GM12872 (cell line): ENCODE results near the gene NKD2.

ENCODE experiments used
- TF ChIP-seq, protein P1 (sequence below): IDR thresholded peaks from 3 replicates; pipeline ENCODE4 v1.5.1; 2011; ENCODE audit warnings: low read depth, mild to moderate bottlenecking, low read length, moderate library complexity; ENCODE audit not compliant: insufficient read depth

The NKD2 gene

DNA sequence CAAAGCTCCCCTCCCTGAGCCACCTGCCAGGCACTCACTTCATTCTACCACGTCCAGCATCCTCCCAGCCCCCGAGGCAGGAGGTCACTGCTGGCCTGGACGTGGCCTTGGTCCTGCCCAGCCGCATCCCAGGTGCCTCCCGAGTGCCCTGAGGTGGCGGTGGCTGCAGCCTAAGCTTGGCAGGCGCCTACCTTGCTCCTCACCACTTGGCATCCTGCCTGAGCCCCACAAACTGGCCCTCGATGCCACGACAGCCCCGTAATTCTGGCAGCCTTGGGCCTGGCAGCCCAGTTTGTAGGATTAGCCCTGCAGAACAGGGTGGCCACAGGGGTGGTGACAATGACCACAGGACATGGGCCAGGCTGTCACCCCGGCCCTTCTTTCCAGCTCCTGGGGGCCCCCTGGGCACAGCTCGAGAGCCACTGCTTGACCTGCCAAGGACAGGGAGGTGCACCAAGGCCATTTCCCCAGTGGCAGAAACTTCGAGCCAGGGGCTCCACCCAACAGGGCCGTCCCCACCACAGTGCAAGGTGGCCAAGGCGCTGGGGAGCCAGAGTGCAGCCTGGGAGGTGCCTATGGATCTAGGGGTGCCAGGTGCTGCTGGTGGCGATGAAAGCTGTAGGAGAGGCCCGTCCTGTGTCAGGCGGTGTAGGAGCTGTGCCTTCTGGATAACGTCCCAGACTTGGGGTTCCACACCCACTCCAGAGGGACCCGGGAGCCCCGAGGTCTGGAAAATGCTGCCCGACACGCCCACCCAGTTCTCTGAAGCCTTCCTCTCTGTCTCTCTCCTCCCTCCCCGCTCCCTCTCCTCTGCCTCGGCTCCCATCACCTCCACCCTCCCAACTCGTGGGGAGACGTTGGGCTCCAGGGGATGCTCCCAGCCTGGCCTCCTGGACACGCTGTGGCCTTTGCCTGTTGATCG is 18.4 kb downstream of the NKD2 start:
- TF ChIP-seq, protein P1, sequence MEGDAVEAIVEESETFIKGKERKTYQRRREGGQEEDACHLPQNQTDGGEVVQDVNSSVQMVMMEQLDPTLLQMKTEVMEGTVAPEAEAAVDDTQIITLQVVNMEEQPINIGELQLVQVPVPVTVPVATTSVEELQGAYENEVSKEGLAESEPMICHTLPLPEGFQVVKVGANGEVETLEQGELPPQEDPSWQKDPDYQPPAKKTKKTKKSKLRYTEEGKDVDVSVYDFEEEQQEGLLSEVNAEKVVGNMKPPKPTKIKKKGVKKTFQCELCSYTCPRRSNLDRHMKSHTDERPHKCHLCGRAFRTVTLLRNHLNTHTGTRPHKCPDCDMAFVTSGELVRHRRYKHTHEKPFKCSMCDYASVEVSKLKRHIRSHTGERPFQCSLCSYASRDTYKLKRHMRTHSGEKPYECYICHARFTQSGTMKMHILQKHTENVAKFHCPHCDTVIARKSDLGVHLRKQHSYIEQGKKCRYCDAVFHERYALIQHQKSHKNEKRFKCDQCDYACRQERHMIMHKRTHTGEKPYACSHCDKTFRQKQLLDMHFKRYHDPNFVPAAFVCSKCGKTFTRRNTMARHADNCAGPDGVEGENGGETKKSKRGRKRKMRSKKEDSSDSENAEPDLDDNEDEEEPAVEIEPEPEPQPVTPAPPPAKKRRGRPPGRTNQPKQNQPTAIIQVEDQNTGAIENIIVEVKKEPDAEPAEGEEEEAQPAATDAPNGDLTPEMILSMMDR: no peak

DNA sequence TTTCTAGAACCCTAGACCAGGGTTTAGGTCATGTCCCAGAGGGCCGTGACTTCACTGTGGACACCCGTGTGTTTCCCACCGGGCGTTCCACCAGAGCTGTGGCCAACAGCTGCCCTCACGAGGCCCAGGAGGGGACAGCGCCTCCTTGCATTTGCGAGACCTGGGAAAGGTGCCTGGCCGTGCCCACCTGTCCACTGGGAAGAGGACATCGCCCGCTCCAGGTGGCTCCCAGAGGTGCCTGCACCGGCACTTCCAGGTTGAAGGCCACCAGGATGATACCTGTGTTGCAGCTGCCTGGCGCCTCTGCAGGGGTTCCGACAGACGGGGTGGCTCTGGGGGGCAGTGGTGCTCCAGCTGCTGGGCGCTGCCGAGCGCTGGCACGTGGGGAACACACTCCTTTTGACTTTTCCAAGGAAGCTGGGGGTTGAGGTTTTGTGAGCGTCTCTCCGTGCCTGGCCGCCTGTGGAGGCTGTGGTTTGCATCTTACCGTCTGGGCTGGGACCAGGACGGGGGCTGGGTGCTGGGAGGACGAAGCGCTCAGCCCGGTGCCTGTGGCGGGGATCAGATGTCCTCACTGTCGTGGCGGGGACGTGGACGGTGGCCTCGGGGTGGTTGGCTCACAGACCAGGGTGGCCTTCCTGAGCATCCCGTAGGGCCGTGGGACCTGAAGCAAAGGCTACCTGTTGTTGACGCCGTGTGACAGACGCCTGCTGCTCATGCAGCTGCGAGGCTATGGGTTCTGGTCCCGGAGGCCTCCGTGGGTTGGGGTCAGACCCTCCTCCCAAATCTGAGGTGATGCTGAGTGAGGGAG is 19.2 kb downstream of the NKD2 start:
- TF ChIP-seq, protein P1: no peak

DNA sequence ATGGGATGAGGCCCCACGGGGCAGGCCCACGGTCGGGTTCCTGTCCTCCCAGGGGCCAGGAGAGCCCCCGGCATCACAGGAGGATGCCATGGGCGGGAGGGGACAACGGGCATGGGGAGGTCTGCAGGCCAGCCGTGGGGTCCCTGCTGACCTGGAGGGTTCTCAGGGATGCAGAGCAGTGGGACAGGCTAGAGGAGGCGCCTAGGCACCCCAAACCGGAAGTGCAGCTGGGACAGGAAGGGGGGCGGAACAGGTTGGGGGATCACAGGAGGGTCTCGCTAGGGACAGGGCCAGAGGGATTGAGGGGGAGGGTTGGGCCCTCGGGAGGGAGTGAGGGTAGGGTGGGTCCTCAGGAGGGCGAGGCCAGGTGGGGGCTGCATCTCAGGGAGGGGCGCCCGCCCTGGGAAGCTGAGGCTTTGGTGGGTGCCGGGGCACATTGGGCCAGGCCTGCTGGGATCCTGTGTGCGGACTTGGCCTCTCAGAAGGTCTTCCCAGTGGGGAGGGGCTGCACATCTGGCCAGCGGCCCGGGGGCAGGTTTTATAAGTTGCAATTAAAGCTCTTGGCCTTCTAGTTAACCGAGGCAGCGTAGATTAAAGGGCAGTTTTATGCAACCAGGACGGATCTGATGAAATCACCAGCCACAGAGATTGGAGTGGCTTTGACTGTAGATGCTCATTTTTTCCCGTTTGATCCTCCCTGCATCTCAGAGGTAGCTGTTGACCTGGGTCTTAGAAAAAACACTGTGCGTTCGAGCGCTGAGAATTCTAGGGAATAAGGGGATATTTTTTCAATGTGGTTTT is 20.1 kb downstream of the NKD2 start:
- TF ChIP-seq, protein P1: no peak

DNA sequence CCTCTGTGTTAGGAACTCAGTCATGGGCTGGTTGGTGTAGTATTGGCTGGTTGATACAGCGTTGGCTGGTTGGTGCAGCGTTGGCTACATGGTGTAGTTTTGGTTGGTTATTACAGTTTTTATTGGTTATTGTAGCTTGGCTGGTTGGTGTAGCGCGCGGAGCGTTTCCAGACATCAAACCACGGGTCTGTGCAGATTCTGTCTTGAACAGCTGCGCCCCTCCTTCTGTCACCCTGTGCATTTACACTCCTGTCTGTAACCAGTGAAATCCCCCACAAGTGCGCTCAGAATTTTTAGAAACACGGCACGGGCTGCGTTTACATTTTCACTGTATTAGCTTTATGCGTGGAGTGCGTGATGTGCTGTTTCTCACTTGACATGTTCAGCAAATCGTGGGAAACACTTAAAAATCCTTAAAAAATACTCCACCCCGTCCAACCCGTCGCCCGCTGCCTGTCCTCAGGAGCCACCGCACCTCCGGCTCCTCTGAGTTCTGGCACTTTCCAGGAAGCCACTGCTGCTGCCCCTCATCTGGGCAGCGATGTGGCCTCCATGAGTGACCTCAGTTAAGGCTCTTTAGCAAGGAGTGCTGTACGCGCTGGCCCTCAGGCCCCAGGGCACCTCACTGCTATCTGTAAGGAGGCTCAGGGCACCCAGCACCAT is 20.8 kb downstream of the NKD2 start:
- TF ChIP-seq, protein P1: no peak

DNA sequence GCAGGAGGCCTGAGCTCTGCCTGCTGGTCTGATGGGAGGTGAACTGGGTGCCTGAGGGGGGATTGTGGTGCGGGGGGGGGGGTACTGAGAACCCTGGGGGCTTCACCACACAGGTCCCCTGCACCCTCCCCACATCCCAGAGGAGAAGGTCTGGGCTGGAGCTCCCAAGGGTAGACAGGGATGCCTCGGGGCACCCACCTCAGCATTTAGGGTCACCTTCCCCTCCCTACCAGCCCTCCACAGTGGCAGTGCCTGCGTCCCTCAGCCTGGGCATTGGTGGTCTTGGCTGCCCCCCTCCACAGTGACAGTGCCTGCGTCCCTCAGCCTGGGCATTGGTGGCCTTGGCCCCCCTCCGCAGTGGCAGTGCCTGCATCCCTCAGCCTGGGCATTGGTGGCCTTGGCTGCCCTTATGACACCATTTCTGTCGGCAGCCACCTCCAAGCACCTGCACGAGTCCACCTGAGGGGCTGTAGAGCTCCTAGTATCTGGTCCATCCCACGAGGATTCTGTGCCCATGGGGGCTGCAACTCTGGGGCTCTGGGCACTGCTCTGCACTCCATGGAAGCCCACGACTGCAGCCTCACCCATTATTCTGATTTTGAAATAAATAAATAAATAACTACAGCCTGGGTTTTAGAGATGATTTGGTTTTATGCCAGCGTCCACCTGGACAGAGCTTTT is 21.5 kb downstream of the NKD2 start:
- TF ChIP-seq, protein P1: no peak

DNA sequence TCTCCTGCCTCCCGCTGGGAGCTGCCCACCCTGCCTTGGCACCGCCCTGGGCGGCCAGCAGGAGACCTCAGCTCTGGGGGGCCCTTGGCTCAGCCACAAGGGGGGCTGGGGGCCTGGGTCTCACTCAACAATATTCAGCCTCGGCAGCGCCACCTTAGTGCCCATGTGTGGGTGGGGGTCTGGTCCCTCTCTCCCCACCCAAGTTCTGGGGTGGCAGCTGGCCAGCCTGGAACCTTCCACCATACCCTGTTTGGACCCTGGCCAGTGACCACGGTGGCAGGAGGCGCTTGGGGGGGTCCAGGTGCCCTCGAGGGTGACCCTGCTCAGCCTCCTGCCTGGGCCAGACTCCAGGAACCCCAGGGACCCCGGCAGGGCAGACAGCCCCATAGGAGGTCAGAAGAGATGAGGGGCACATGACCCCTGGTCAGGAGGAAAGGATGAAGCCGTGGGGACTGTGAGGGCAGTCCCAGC is 22.2 kb downstream of the NKD2 start:
- TF ChIP-seq, protein P1: no peak
